ENCODE measurements around the gene NSD1. TPM values are rescaled to one million over a fixed set of nuclear protein-coding genes. Genes with fewer than 3 reads are reported as not detected.
A peak's percentile ranks its signal among the peaks of the same experiment; 100 is the strongest.

Gene NSD1
- total and polyA plus RNA-seq, 2 of the 8 experiments (the other 6 are each of a cell fraction or from before 2014, with no cell fraction given): 22.8 to 168 TPM

GRCh38 chr5:177314376-177315342, 181.1 kb downstream of the NSD1 start:
- Histone ChIP-seq H3K27me3 (replicated peaks in 1 of 4; ENCODE audit: control insufficient read depth in 3 of 4, extremely low read depth in 1 of 4, insufficient read depth in 3 of 4, low read length in 3 of 4) (no peaks in the 10 kb centered on the region), H2AFZ (ENCODE audit: low read length) (no peak overlapping the region)

More at GRCh38 chr5:177314376-177315342, 181.1 kb downstream of the NSD1 start:
- no peaks in the 10 kb centered on the region for H3K9me3 ChIP-seq (ENCODE audit: insufficient read depth in 2 of 2, low read depth in 1 of 2, low read length in 1 of 2)
- H3K4me3 ChIP-seq (ENCODE audit: extremely low read depth in 1 of 4, insufficient read depth in 2 of 4, low read depth in 3 of 4, low read length in 4 of 4): no peak overlapping the region
- H3K18ac ChIP-seq (ENCODE audit: extremely low read depth, low read length): no peak overlapping the region
- H2AK5ac ChIP-seq (ENCODE audit: low read depth, low read length): no peak overlapping the region; the same call in 1 of the 2 replicates
- peak overlapping the region; percentile 32; the same call in 1 of the 2 replicates for H4K8ac ChIP-seq (ENCODE audit: extremely low read depth, insufficient read depth, low read length)
- no peak overlapping the region for H2BK120ac ChIP-seq (replicated peaks; ENCODE audit: low read depth, low read length)
- DNase-seq (ENCODE audit: low read depth in 1 of 2, low spot score in 2 of 2) (no peak), FAIRE-seq (no peak)
- H4K5ac ChIP-seq (ENCODE audit: insufficient read length, low read depth, low read length): no peak overlapping the region
- POLR2A ChIA-PET (ENCODE audit: partially characterized antibody): interaction anchor here (0.6 to 6.0 kb wide), 6 partner anchors 12 to 246 kb away, joined by 3 to 26 read pairs (median 5); partner anchors contain the start of genes LMAN2, PRELID1 and RAB24
- H3K23ac ChIP-seq (ENCODE audit: insufficient read length): no peak overlapping the region
- H2BK20ac ChIP-seq (ENCODE audit: low read length): no peak overlapping the region
- H2BK5ac ChIP-seq (ENCODE audit: low read depth, low read length): no peak overlapping the region; the same call in 1 of the 2 replicates
- no peak overlapping the region for H3K56ac ChIP-seq (replicated peaks; ENCODE audit: insufficient read length, low read depth, low read length)
- H4K91ac ChIP-seq (replicated peaks; ENCODE audit: insufficient read length, low read length): no peak overlapping the region
- WGBS, 2 experiments (ENCODE audit: extremely low coverage in 1 of 2, insufficient coverage in 1 of 2, insufficient read length in 1 of 2, insufficient replicate concordance in 2 of 2, low coverage in 1 of 2, low lambda C conversion rate in 2 of 2, missing lambda C conversion rate in 1 of 2): 89% methylated on average over 13 of the region's 18 CpGs; no CpG with 5 or more reads in 1 of the 2 experiments
- no peak overlapping the region for H3K9ac ChIP-seq (replicated peaks in 1 of 4; ENCODE audit: extremely low read depth in 1 of 4, low read depth in 3 of 4, low read length in 3 of 4)
- H3K14ac ChIP-seq (ENCODE audit: insufficient read length): no peak overlapping the region
- H4K20me1 ChIP-seq (replicated peaks in 1 of 2; ENCODE audit: control insufficient read depth in 1 of 2, insufficient read depth in 2 of 2, low read length in 2 of 2): peaks cover 0 to 8% of the 10 kb centered on the region in 2 experiments
- H3K23me2 ChIP-seq (ENCODE audit: low read depth, low read length): peaks cover 11% of the 10 kb centered on the region
- no peak overlapping the region for H3K4me2 ChIP-seq (ENCODE audit: insufficient read depth in 1 of 2, low read depth in 2 of 2, low read length in 2 of 2)
- no peak overlapping the region for H3K27ac ChIP-seq (ENCODE audit: low read depth, low read length)
- H2BK15ac ChIP-seq (ENCODE audit: low read length): 0 out of 2 replicates have a peak overlapping the region, but pooled peaks have one; percentile 61
- CTCF ChIA-PET (ENCODE audit: partially characterized antibody): interaction anchor here (1.0 to 16.6 kb wide), 6 partner anchors 11 to 135 kb away, joined by 3 to 251 read pairs (median 8); no protein-coding TSS in a partner anchor
- no peaks in the 10 kb centered on the region for H3K79me2 ChIP-seq (ENCODE audit: control insufficient read depth in 1 of 2, insufficient read depth in 2 of 2, low read length in 2 of 2)
- peak overlapping the region; percentile 60; the same call in 1 of the 2 replicates for H2BK12ac ChIP-seq (ENCODE audit: low read depth, low read length)
- no peaks in the 10 kb centered on the region for H3K79me1 ChIP-seq (ENCODE audit: low read depth, low read length)
- TF ChIP-seq SP1 (IDR thresholded peaks at IDR 0.05; ENCODE audit: low read depth, low read length) (no peak), CBX5 (IDR thresholded peaks at IDR 0.05; ENCODE audit: low read depth, low read length) (no peak), CHD1 (IDR thresholded peaks at IDR 0.05; ENCODE audit: low read depth, low read length) (no peak), RXRA (IDR thresholded peaks at IDR 0.05; ENCODE audit: insufficient read depth, low read depth, low read length) (no peak), TAF7 (optimal IDR thresholded peaks at IDR 0.05; ENCODE audit: borderline replicate concordance, low read depth, low read length) (no peak)
- H3K4me1 ChIP-seq (replicated peaks in 1 of 4; ENCODE audit: control insufficient read depth in 3 of 4, insufficient read depth in 4 of 4, low read length in 3 of 4): peaks cover 0 to 19% (median 14%) of the 10 kb centered on the region in 4 experiments; a peak in 6 of 7 replicates
- H3K4ac ChIP-seq (replicated peaks; ENCODE audit: insufficient read length, low read depth, low read length): no peak overlapping the region
- H3K36me3 ChIP-seq (ENCODE audit: control insufficient read depth in 2 of 4, insufficient read depth in 4 of 4, low read length in 3 of 4): no peaks in the 10 kb centered on the region
